Activated naive CD4-positive, alpha-beta T cell treated with anti-CD3 and anti-CD28 coated beads, Interleukin-2, amount 10 ng/mL, durations not matched to agents 5 hours and 36 hours (primary cell): Measurements from ENCODE around the gene PRRG4. TPM values are rescaled to one million over a fixed set of nuclear protein-coding genes. Genes with fewer than 3 reads are reported as not detected.

Source experiments
- total RNA-seq, 2 experiments: library from RNA; stranded (reverse); gene quantifications; one replicate each; pipeline ENCODE4 v1.2.3, GENCODE V29; 2021

The PRRG4 gene
- under 1 TPM; 0.13 to 0.14 TPM for total RNA-seq

DNA sequence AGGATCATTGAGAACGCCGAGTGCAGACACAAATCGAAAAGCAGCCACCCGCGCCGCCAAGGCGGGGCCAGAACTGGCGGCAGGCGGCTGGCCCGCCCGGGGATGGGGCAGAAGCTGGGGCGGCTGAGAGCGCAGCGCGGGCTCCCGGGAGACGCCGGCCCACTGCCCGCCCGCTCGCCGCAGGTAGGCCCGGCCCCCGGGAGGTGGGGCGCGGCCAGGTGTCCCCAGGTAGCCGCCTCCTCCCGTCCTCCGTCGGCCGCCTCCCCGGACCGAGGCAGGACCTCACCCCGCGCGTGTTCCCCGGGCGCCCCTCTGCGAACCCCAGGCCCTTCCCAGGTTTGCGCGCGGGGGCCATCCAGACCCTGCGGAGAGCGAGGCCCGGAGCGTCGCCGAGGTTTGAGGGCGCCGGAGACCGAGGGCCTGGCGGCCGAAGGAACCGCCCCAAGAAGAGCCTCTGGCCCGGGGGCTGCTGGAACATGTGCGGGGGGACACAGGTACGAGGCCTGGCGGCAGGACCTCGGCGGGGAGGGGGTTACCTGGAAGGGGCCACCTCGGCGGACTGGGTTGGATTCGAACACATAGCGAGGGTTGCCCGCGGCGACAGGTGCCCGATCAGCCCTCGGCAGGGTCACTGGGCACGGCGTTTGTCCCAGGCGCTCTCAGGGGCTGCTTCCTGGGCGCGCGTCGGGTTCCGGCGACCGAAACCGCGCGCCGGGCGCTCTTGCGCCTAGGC lies at the start of gene PRRG4:
PRRG4 (plus strand) TSS at position 248 of the 733 bp plus-strand sequence. CDS start 603 bp downstream, outside the sequence.

GRCh38 chr11:32794439-32794838 lies 35.3 kb upstream of the PRRG4 start, which contains the start of gene CCDC73:
CCDC73 (minus strand) TSS chr11:32794662; CDS start chr11:32760243, 34,419 bp downstream.

GRCh38 chr11:32892355-32893092 lies 62.8 kb downstream of the PRRG4 start, which contains the start of gene QSER1:
QSER1 (plus strand) TSS chr11:32892811; CDS start chr11:32893126, 315 bp downstream.

Other genes starting within 250 kb of the PRRG4 start
- 100 to 1,000 TPM; 277 to 281 TPM for gene EIF3M, start 246.1 kb upstream of the PRRG4 start, total RNA-seq
- not detected for gene CCDC73, start 35.3 kb upstream of the PRRG4 start, total RNA-seq
- gene QSER1, start 62.9 kb downstream of the PRRG4 start, total RNA-seq, result 10 to 100 TPM; 11.6 to 12.1 TPM
- gene DEPDC7, start 186.0 kb downstream of the PRRG4 start, total RNA-seq, result under 1 TPM; 0.31 to 0.43 TPM
- gene TCP11L1, start 209.6 kb downstream of the PRRG4 start, total RNA-seq, result 10 to 100 TPM; 11.9 to 12.9 TPM